C4-2B (cell line): ENCODE data around the gene PSMB8.

Experiments used
- H3K27ac ChIP-seq: fragments of 450-650 bp; 2 replicates; pipeline ENCODE4 v1.5.1; 2017
- CTCF ChIP-seq: fragments of 450-650 bp; conservative IDR thresholded peaks from 2 replicates; pipeline ENCODE4 v1.5.1; 2017; ENCODE audit warnings: mild to moderate bottlenecking
- ZFX ChIP-seq: fragments of 450-650 bp; IDR thresholded peaks from 2 replicates; pipeline ENCODE4 v1.6.1; 2017

The PSMB8 gene

GRCh38 chr6:32867022-32867477, 23.2 kb upstream of the PSMB8 start:
- H3K27ac ChIP-seq = no peak overlapping the region
- no peak for TF ChIP-seq CTCF

DNA sequence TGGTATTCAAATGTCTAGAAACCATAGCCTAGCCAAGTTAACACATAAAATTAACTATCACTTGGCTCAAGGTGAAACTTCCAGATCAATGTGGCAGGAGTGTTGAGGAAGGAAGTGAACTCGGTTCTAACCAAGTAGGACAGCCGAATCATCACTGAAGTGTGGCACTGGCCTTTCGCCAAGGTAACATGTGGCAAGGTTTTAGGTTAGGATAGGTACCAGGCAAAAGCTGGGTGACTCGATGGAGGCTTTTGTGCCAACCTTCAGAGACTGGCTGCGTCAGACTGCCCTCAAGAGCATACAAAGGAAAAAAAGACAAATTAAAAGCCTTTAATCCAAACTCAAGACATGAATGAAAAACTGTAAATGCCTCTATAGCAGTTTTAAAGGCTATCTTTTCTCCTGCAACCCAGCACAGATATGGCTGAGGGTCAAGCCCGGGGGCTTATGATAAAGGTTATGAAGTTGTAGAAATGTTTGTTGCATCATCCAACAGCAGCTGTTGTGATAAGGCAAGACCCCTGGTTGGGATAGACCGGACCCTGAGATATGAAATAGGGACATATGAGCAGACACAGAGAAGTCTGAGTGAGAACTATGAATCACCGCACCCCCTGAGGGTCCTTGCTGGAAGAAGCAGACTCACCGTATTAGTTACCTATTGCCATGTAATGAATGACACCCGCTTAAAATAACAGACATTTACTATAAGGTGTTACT, 22.0 kb upstream of the PSMB8 start:
- no peak overlapping the region for H3K27ac ChIP-seq
- no peak for TF ChIP-seq ZFX
- TF ChIP-seq CTCF = no peak

- no peak overlapping the region for H3K27ac ChIP-seq
- TF ChIP-seq ZFX (no peak), CTCF (no peak)
These were observed 18.9 kb upstream of the PSMB8 start for GRCh38 chr6:32862725-32863124.

DNA sequence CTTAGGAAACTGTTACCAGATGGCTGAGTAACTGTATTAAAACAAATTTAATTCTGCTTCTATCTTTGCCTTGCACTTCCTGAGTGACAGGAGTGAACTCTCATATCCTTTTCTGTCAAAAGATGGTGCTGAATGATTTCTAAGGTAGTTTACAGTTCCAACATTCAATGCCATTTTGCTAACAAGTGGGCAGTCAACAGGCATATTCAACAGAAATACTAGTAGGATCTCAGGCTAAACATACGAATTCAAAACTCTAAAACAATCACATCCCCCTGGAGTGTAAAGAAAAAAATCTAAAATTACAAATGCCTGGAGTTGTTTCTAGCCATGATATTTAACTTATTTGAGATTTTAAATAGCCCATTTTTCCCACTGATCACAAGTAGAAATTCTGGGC, 16.8 kb upstream of the PSMB8 start:
- TF ChIP-seq ZFX (no peak), CTCF (no peak)
- H3K27ac ChIP-seq = no peak overlapping the region

- TF ChIP-seq CTCF (no peak), ZFX (no peak)
- H3K27ac ChIP-seq = no peak overlapping the region
These were observed 14.3 kb upstream of the PSMB8 start for GRCh38 chr6:32858194-32858593.

- TF ChIP-seq ZFX = no peak
- TF ChIP-seq CTCF = no peak
- H3K27ac ChIP-seq = no peak overlapping the region
These were observed 13.5 kb upstream of the PSMB8 start for GRCh38 chr6:32857156-32857891.

DNA sequence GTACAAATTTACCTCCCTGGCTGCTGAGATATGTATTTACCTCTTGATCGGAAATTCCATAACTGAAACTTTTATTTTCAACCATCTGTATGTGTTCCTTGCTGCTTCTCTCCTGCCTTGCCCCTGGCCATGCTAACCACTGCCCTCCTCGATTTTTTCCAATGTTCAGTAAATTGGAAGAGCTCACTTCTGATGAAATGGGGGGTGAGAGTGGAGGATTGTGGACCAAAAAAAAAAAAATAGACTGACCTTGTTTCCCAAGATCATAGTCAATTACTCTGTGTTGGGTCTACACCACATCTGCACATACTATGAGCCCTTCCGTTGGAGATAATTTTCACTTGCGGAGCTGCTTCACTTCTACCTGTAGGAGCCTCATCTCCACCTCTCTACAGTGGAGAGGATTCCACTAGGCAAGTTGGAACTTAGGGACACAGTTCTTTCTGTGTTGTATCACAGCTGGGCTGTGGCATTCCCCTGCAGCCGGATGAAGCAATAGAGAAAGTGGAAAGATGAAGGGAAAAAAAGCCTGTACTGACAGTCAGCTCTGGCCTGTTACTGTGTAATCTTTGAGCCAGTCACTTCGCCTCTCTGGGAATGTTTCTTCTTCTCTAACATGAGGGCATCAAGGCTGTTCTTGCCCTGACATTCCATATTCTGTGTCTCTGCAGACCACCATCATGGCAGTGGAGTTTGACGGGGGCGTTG, 11.8 kb upstream of the PSMB8 start:
- TF ChIP-seq ZFX (no peak), CTCF (no peak)
- H3K27ac ChIP-seq = no peak overlapping the region
